GM06990 (cell line): ENCODE data around the gene COL8A1.

Experiments
- DNase-seq: peaks from one replicate; pipeline ENCODE4 v3.0.0-alpha.2; 2011; ENCODE audit not compliant: insufficient read length; ENCODE audit errors: extremely low read depth
- H3K27me3 ChIP-seq: replicated peaks from 2 replicates; pipeline ENCODE4 v1.6.0; 2011; ENCODE audit warnings: low read length; ENCODE audit not compliant: control insufficient read depth, insufficient read depth
- H3K36me3 ChIP-seq: 2 replicates; pipeline ENCODE4 v1.5.1; 2011; ENCODE audit warnings: low read length; ENCODE audit not compliant: control insufficient read depth, insufficient read depth
- H3K4me3 ChIP-seq: replicated peaks from 2 replicates; pipeline ENCODE4 v1.5.1; 2011; ENCODE audit warnings: low read depth, mild to moderate bottlenecking, control low read depth, low read length
- TF ChIP-seq, protein P1 (sequence below): IDR thresholded peaks from 2 replicates; pipeline ENCODE4 v1.5.1; 2011; ENCODE audit warnings: low read length, control low read depth, mild to moderate bottlenecking, inconsistent platforms; ENCODE audit not compliant: insufficient read depth, poor library complexity, severe bottlenecking

The COL8A1 gene

GRCh38 chr3:99640214-99640851 lies 1.9 kb downstream of the COL8A1 start:
- Histone ChIP-seq H3K36me3 (no peaks in the 10 kb centered on the region), H3K27me3 (peaks cover 1% of the 10 kb centered on the region; the same call in 1 of the 2 replicates), H3K4me3 (no peak overlapping the region)
- DNase-seq = no peak
- TF ChIP-seq, protein P1, sequence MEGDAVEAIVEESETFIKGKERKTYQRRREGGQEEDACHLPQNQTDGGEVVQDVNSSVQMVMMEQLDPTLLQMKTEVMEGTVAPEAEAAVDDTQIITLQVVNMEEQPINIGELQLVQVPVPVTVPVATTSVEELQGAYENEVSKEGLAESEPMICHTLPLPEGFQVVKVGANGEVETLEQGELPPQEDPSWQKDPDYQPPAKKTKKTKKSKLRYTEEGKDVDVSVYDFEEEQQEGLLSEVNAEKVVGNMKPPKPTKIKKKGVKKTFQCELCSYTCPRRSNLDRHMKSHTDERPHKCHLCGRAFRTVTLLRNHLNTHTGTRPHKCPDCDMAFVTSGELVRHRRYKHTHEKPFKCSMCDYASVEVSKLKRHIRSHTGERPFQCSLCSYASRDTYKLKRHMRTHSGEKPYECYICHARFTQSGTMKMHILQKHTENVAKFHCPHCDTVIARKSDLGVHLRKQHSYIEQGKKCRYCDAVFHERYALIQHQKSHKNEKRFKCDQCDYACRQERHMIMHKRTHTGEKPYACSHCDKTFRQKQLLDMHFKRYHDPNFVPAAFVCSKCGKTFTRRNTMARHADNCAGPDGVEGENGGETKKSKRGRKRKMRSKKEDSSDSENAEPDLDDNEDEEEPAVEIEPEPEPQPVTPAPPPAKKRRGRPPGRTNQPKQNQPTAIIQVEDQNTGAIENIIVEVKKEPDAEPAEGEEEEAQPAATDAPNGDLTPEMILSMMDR = no peak

GRCh38 chr3:99641480-99641879 lies 3.1 kb downstream of the COL8A1 start:
- no peak for DNase-seq
- TF ChIP-seq, protein P1 = no peak
- Histone ChIP-seq H3K4me3 (no peak overlapping the region), H3K27me3 (peaks cover 1% of the 10 kb centered on the region; the same call in 1 of the 2 replicates), H3K36me3 (no peaks in the 10 kb centered on the region)

DNA sequence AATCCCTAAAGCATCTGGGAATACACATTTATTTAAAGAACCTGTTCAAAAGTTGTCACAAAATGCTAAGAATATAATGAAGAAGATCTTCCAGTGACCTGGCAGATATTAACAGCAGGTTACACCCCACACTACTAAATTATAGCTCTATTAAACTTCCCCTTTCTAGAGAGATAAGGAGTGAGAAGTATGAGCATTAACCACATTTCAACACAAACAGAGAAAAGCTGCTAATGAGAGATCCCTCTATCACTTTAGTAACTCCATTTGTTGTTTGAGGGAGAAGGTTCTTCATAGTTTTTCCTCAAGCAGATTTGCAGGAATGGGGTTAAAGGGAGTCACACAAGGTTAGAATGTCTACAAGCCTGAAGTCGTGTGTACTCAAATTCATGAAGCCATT lies 3.6 kb downstream of the COL8A1 start:
- TF ChIP-seq, protein P1 = no peak
- no peak for DNase-seq
- no peaks in the 10 kb centered on the region for H3K36me3 ChIP-seq
- H3K27me3 ChIP-seq = peaks cover 1% of the 10 kb centered on the region; the same call in 1 of the 2 replicates
- no peak overlapping the region for H3K4me3 ChIP-seq

DNA sequence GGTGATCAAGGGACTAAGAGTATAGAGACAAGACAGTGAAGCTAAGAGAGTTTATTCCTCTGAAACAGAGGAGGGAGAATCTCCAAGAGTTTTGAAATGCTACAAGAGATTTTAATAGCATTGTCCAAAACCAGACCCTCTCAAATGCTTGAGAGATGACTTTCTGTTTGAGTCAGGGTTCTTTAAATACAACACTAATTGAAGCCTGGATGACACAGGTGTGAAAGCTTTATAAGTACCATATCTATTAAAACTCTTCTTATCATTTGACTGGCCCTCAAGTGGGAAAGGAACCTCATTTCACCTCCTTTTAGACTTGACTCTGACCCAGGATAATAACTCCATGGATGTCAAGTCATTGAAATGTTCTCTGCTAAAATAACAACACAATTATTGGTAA lies 5.6 kb downstream of the COL8A1 start:
- H3K36me3 ChIP-seq = no peaks in the 10 kb centered on the region
- TF ChIP-seq, protein P1 = no peak
- no peaks in the 10 kb centered on the region; the same call in 1 of the 2 replicates for H3K27me3 ChIP-seq
- no peak overlapping the region for H3K4me3 ChIP-seq
- DNase-seq = no peak

DNA sequence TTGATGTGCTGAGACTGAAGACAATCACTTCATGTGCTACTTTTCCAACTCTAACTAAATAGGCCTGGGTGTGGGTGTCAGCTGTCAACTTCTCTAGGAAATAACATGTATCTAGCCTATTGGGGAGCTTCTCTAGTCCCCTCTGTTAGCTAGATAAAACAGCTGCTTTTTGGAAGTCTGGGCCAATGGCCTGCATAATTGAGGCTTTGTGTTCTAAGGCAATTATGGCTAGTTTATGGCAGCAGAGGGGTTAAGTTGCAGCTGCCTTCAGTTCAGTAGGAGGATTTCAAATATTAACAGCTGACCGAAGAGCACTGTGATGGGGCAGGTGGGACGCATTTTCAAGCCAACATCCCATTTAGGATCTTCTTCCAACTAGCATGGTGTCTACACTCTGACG lies 6.4 kb downstream of the COL8A1 start:
- DNase-seq = no peak
- Histone ChIP-seq H3K36me3 (no peaks in the 10 kb centered on the region), H3K27me3 (no peaks in the 10 kb centered on the region; the same call in 1 of the 2 replicates), H3K4me3 (no peak overlapping the region)
- TF ChIP-seq, protein P1 = no peak
